MM.1S (cell line): Measurements from ENCODE around the gene KIZ.

Source experiments
- DNase-seq: peaks from one replicate; pipeline ENCODE4 v3.0.0-alpha.2; 2015
- H2AFZ ChIP-seq: fragments of 300-600 bp; sonication (generic); 2 replicates; pipeline ENCODE4 v1.6.0; 2016; ENCODE audit warnings: antibody characterized with exemption, low read length
- H3F3A ChIP-seq: fragments of 300-600 bp; sonication (generic); 2 replicates; pipeline ENCODE4 v1.6.1; 2016; ENCODE audit warnings: mild to moderate bottlenecking, antibody characterized with exemption, low read length, moderate library complexity, mixed read lengths; ENCODE audit not compliant: insufficient read depth
- H3K27ac ChIP-seq: fragments of 300-600 bp; sonication (generic); 2 replicates; pipeline ENCODE4 v1.5.1; 2016; ENCODE audit warnings: mild to moderate bottlenecking, low read length
- H3K27me3 ChIP-seq: fragments of 300-600 bp; sonication (generic); replicated peaks from 2 replicates; pipeline ENCODE4 v1.6.0; 2016; ENCODE audit warnings: low read length; ENCODE audit not compliant: insufficient read depth
- H3K36me3 ChIP-seq: fragments of 300-600 bp; sonication (generic); replicated peaks from 2 replicates; pipeline ENCODE4 v1.6.1; 2016; ENCODE audit warnings: mild to moderate bottlenecking, low read length, mixed read lengths; ENCODE audit not compliant: insufficient read depth
- H3K4me1 ChIP-seq: fragments of 300-600 bp; sonication (generic); 2 replicates; pipeline ENCODE4 v1.6.1; 2016; ENCODE audit warnings: low read length, mixed read lengths
- H3K4me2 ChIP-seq: fragments of 300-600 bp; sonication (generic); 2 replicates; pipeline ENCODE4 v1.6.0; 2016; ENCODE audit warnings: low read depth, low read length
- H3K4me3 ChIP-seq: fragments of 300-600 bp; sonication (generic); 2 replicates; pipeline ENCODE4 v1.5.1; 2016; ENCODE audit warnings: low read length, mixed read lengths
- H3K79me2 ChIP-seq: fragments of 300-600 bp; sonication (generic); 2 replicates; pipeline ENCODE4 v1.6.1; 2016; ENCODE audit warnings: mixed run types, low read length, mixed read lengths
- H3K9ac ChIP-seq: fragments of 300-600 bp; sonication (generic); 2 replicates; pipeline ENCODE4 v1.6.1; 2016; ENCODE audit warnings: low read length, mixed read lengths
- H3K9me2 ChIP-seq: fragments of 300-600 bp; sonication (generic); replicated peaks from 2 replicates; pipeline ENCODE4 v1.6.1; 2016; ENCODE audit warnings: mild to moderate bottlenecking, low read length, mixed read lengths; ENCODE audit not compliant: insufficient read depth
- H3K9me3 ChIP-seq: fragments of 300-600 bp; sonication (generic); replicated peaks from 2 replicates; pipeline ENCODE4 v1.6.1; 2016; ENCODE audit warnings: mild to moderate bottlenecking, low read length, mixed read lengths; ENCODE audit not compliant: insufficient read depth
- H4K20me1 ChIP-seq: fragments of 300-600 bp; sonication (generic); 2 replicates; pipeline ENCODE4 v1.6.1; 2016; ENCODE audit warnings: mild to moderate bottlenecking, low read length, moderate library complexity, mixed read lengths; ENCODE audit not compliant: insufficient read depth
- EZH2 ChIP-seq: fragments of 300-600 bp; sonication (generic); optimal IDR thresholded peaks from 2 replicates; pipeline ENCODE3; 2017; ENCODE audit warnings: low read depth, mild to moderate bottlenecking, antibody characterized with exemption, low read length, mixed read lengths
- EZH2phosphoT487 ChIP-seq: fragments of 300-600 bp; sonication (generic); IDR thresholded peaks from 2 replicates; pipeline ENCODE4 v1.6.1; 2018; ENCODE audit warnings: antibody characterized with exemption, low read length
- TF ChIP-seq, protein P1 (sequence below): fragments of 300-600 bp; sonication (generic); IDR thresholded peaks from 2 replicates; pipeline ENCODE4 v1.5.1; 2016; ENCODE audit warnings: antibody characterized with exemption, low read length, mixed read lengths

KIZ gene

DNA sequence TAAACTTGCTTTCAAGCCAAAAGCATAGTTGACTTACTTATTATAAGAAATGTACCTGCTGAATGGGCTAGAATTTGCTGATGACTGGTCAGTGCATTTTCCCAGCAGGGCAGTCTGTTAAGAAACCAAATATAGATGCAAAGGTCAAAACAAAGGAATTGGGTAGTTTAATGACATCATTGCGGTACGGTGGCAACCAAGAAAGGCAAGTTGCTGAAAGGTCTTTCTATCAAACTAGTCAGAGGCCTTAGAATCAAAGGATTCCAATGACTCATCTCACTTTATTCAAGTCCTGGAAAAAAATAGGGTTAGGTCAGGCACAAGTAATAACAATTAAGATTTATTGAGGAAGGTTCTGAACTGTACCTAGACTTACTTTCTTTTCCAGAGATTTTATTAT is 76.4 kb downstream of the KIZ start:
- Histone ChIP-seq H3K9me3 (no peaks in the 10 kb centered on the region), H3K9ac (no peak overlapping the region), H3K9me2 (no peaks in the 10 kb centered on the region), H3F3A (no peaks in the 10 kb centered on the region), H3K4me1 (no peaks in the 10 kb centered on the region), H3K4me3 (no peak overlapping the region), H3K36me3 (no peaks in the 10 kb centered on the region), H3K27me3 (no peaks in the 10 kb centered on the region), H3K4me2 (no peak overlapping the region), H4K20me1 (no peaks in the 10 kb centered on the region), H2AFZ (no peak overlapping the region), H3K27ac (no peak overlapping the region), H3K79me2 (no peaks in the 10 kb centered on the region)
- TF ChIP-seq EZH2 (no peak), EZH2phosphoT487 (no peak)
- TF ChIP-seq, protein P1, sequence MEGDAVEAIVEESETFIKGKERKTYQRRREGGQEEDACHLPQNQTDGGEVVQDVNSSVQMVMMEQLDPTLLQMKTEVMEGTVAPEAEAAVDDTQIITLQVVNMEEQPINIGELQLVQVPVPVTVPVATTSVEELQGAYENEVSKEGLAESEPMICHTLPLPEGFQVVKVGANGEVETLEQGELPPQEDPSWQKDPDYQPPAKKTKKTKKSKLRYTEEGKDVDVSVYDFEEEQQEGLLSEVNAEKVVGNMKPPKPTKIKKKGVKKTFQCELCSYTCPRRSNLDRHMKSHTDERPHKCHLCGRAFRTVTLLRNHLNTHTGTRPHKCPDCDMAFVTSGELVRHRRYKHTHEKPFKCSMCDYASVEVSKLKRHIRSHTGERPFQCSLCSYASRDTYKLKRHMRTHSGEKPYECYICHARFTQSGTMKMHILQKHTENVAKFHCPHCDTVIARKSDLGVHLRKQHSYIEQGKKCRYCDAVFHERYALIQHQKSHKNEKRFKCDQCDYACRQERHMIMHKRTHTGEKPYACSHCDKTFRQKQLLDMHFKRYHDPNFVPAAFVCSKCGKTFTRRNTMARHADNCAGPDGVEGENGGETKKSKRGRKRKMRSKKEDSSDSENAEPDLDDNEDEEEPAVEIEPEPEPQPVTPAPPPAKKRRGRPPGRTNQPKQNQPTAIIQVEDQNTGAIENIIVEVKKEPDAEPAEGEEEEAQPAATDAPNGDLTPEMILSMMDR = no peak
- DNase-seq = no peak

DNA sequence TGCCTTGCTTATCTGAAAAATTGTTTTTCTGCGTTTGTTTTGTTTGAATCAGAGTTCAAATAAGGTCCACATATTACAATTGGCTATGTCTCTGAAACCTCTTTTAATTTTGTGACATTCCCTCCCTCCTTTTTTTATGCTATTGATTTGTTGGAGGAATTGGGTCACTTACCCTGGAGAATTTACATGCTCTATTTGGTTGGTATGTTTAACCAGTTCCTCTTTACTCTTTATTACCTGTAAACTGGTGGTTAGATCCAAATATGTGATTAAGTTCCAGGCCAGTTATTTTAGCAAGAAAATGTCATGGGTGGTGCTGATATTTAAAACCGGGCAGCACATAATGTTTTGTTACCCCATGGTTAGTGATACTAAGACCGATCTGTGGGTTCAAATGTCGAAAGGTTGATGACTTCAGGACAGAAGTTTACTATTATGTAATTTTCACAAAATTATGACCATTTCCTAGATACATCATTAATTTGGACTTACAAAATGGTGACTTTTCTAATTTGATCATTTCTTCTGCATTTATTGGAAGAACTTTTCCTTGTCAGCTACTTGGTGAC is 77.3 kb downstream of the KIZ start:
- H3K4me2 ChIP-seq = no peak overlapping the region
- H3K9me3 ChIP-seq = no peaks in the 10 kb centered on the region
- no peaks in the 10 kb centered on the region for H3K4me1 ChIP-seq
- H3K36me3 ChIP-seq = no peaks in the 10 kb centered on the region
- no peak overlapping the region for H3K27ac ChIP-seq
- DNase-seq = no peak
- no peaks in the 10 kb centered on the region for H3K9me2 ChIP-seq
- H4K20me1 ChIP-seq = no peaks in the 10 kb centered on the region
- H3K27me3 ChIP-seq = no peaks in the 10 kb centered on the region
- H2AFZ ChIP-seq = no peak overlapping the region
- H3K79me2 ChIP-seq = no peaks in the 10 kb centered on the region
- no peak overlapping the region for H3K9ac ChIP-seq
- no peak overlapping the region for H3K4me3 ChIP-seq
- TF ChIP-seq EZH2phosphoT487 = no peak
- no peaks in the 10 kb centered on the region for H3F3A ChIP-seq

DNA sequence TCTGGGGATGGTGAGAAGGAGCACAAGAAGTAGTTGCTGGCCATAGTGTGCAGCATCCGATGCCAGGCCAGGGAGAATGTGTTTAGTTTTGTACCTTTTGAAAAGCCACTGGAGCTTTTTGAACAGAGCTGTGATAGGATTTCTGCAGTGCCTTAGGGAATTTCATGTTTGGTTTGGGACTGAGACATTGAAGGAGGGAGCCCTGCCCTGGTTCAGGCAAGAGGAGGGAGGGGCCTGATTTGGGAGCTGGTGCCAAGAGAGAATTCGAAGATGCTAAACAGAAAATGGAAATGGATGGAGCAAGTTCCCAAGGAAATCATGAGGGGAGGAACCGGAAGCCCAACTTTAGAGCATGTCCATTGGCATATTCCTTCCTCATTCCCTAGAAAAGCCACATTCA is 80.7 kb downstream of the KIZ start:
- Histone ChIP-seq H4K20me1 (no peaks in the 10 kb centered on the region), H2AFZ (no peak overlapping the region), H3K4me3 (no peak overlapping the region), H3K27ac (no peak overlapping the region), H3K4me2 (no peak overlapping the region), H3K9ac (no peak overlapping the region), H3K36me3 (no peaks in the 10 kb centered on the region), H3K9me3 (no peaks in the 10 kb centered on the region), H3K79me2 (no peaks in the 10 kb centered on the region), H3K9me2 (no peaks in the 10 kb centered on the region), H3K27me3 (no peaks in the 10 kb centered on the region), H3K4me1 (no peaks in the 10 kb centered on the region), H3F3A (no peaks in the 10 kb centered on the region)
- DNase-seq = no peak
- TF ChIP-seq EZH2 (no peak), EZH2phosphoT487 (no peak)
- TF ChIP-seq, protein P1 = no peak

DNA sequence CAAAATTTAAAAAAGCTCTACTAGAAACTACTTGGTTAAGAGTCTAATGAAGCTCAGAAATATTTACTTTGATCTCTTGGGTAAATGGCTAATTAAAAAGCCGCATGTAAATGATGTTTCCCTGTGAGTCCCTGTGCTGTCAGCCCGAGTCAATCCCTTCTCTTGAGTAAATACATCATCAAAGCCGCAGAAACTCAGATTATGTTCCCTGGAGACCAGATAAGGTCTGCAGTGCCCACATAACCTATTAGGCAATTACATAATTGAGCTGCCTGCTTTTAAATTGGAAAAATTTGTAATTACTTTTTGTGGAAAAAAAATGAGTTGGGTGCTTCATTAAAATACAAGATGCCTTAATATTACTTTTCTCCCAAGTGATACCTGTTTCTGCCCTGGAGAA is 83.1 kb downstream of the KIZ start:
- TF ChIP-seq, protein P1 = no peak
- no peak for TF ChIP-seq EZH2
- no peak for TF ChIP-seq EZH2phosphoT487
- Histone ChIP-seq H3F3A (no peaks in the 10 kb centered on the region), H3K36me3 (no peaks in the 10 kb centered on the region), H4K20me1 (no peaks in the 10 kb centered on the region), H3K9me3 (no peaks in the 10 kb centered on the region), H3K4me3 (no peak overlapping the region), H2AFZ (no peak overlapping the region), H3K4me1 (no peaks in the 10 kb centered on the region), H3K4me2 (no peak overlapping the region), H3K9ac (no peak overlapping the region), H3K27ac (no peak overlapping the region), H3K79me2 (no peaks in the 10 kb centered on the region), H3K9me2 (no peaks in the 10 kb centered on the region), H3K27me3 (no peaks in the 10 kb centered on the region)
- no peak for DNase-seq
